ENCODE data around the gene ARVCF.

GRCh38 chr22:19972652-19973550 is 43.7 kb downstream of the ARVCF start:
- no peak for TF ChIP-seq CTCF (IDR thresholded peaks at IDR 0.05 in 2 of 3, conservative IDR thresholded peaks at IDR 0.05 in 1 of 3; ENCODE audit: insufficient read depth in 2 of 3, low read depth in 1 of 3, low read length in 3 of 3)
- no peak for TF ChIP-seq SREBF2 (CRISPR knock-in tag; IDR thresholded peaks at IDR 0.05)
- no peak for TF ChIP-seq ZNF592 (IDR thresholded peaks at IDR 0.05)
- TF ChIP-seq ATF3 (IDR thresholded peaks at IDR 0.05) = peak; percentile 32; the same call in 1 of the 2 replicates
- 0 out of 2 replicates have a peak, but pooled peaks have one; percentile 23 for TF ChIP-seq ATF3 (CRISPR knock-in tag; conservative IDR thresholded peaks at IDR 0.05)
- no peak for TF ChIP-seq PKNOX1 (IDR thresholded peaks at IDR 0.05)
- TF ChIP-seq YBX1 (IDR thresholded peaks at IDR 0.05) = no peak

All from K562 (cell line).